H1 (cell line): ENCODE data around the gene NKAPD1. TPM values are rescaled to one million over a fixed set of nuclear protein-coding genes. Genes with fewer than 3 reads are reported as not detected.

ENCODE experiments used
- ATF3 ChIP-seq: IDR thresholded peaks from 2 replicates; pipeline ENCODE4 v1.6.1; 2011; ENCODE audit warnings: low read depth, mild to moderate bottlenecking, low read length; ENCODE audit not compliant: insufficient read depth
- BCL11A ChIP-seq, 2 experiments: IDR thresholded peaks; one replicate each; pipeline ENCODE4 v1.6.1; 2011; ENCODE audit warnings: low read depth in 2 of 2, low read length in 2 of 2, mild to moderate bottlenecking in 2 of 2
- EZH2 ChIP-seq: fragments of 200-600 bp; sonication (generic); IDR thresholded peaks from 2 replicates; pipeline ENCODE4 v1.7.1; 2012; ENCODE audit warnings: low read depth, mild to moderate bottlenecking, moderate library complexity, low read length, inconsistent platforms; ENCODE audit not compliant: severe bottlenecking
- POLR2AphosphoS5 ChIP-seq: IDR thresholded peaks from 2 replicates; pipeline ENCODE4 v1.6.1; 2011; ENCODE audit warnings: low read depth, low read length
- SRF ChIP-seq: IDR thresholded peaks from 2 replicates; pipeline ENCODE4 v1.6.1; 2011; ENCODE audit warnings: mild to moderate bottlenecking, low read depth, low read length, moderate library complexity
- USF2 ChIP-seq: IDR thresholded peaks from 2 replicates; pipeline ENCODE4 v1.6.1; 2011; ENCODE audit warnings: low read length, improper control_type of control experiment
- YY1 ChIP-seq: IDR thresholded peaks from 2 replicates; pipeline ENCODE4 v1.6.1; 2011; ENCODE audit warnings: low read depth, mild to moderate bottlenecking, low read length
- polyA plus RNA-seq, 7 experiments: library from polyadenylated mRNA; depleted of rRNA in 3 of 7; stranded (reverse) in 5 of 7; unstranded in 2 of 7; fragments of >200 nt in 5 of 7; fragments of 200-250 nt in 2 of 7; gene quantifications; 1 replicate in 5 of 7; 2 replicates in 1 of 7; 4 replicates in 1 of 7; pipeline versions ENCODE4 v1.2.1 to v1.2.3, GENCODE V29; 2011 to 2013; ENCODE audit warnings: missing spikeins in 2 of 7, mixed read lengths in 2 of 7
- total RNA-seq: library from RNA; stranded (reverse); fragmentation: NEBNext Ultra II Directional; extraction: Animal tissue kit (Norgen Biotek cat#: 25700); gene quantifications from 2 replicates; pipeline ENCODE4 v1.2.1, GENCODE V29; 2021

The NKAPD1 gene
- total and polyA plus RNA-seq, 2 of the 8 experiments (the other 6 are each of a cell fraction or from before 2014, with no cell fraction given) = 6.7 to 16.7 TPM

- TF ChIP-seq USF2 (no peak), YY1 (no peak), EZH2 (no peak), BCL11A (IDR thresholded peaks at IDR 0.05; ENCODE audit: low read depth in 2 of 2, low read length in 2 of 2) (no peak), ATF3 (no peak), SRF (no peak), POLR2AphosphoS5 (no peak)
Measured at GRCh38 chr11:112106070-112106469, 32.0 kb downstream of the NKAPD1 start (continued).
